ENCODE results near the gene PGBD1.

DNA sequence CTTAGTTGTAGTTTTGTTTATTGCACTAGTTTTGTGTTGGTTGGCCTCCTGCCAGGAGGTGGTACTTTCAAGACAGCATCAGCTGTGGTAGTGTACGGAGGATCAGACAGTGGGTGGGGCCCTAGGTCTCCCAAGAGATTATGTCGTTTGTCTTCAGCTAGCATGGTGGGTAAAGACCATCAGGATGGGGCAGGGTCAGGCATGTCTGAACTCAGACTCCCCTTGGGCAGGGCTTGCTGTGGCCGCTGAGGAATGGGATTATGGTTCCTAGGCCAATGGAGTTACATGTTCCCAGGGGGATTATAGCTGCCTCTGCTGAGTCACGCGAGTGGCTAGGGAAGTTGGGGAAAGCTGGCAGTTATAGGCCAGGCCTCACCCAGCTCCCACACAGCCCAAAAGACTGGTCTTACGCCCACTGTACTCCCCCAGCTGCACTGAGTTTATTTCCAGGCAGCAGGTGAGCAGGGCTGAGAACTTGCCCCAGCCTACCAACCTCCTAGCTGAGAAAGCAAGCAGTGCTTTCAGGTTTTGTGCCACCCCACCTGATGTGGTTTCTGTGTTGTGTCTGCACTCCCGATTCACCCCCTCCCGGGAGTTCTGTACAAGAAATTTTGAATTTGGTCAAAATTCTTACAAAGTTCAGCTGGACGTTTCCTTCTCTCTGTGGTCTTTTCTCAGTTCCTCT lies 29.9 kb downstream of the PGBD1 start:
- TF ChIP-seq POLR2A (IDR thresholded peaks at IDR 0.05), result no peak
- TF ChIP-seq, protein P1, sequence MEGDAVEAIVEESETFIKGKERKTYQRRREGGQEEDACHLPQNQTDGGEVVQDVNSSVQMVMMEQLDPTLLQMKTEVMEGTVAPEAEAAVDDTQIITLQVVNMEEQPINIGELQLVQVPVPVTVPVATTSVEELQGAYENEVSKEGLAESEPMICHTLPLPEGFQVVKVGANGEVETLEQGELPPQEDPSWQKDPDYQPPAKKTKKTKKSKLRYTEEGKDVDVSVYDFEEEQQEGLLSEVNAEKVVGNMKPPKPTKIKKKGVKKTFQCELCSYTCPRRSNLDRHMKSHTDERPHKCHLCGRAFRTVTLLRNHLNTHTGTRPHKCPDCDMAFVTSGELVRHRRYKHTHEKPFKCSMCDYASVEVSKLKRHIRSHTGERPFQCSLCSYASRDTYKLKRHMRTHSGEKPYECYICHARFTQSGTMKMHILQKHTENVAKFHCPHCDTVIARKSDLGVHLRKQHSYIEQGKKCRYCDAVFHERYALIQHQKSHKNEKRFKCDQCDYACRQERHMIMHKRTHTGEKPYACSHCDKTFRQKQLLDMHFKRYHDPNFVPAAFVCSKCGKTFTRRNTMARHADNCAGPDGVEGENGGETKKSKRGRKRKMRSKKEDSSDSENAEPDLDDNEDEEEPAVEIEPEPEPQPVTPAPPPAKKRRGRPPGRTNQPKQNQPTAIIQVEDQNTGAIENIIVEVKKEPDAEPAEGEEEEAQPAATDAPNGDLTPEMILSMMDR (IDR thresholded peaks at IDR 0.05 in 4 of 5, conservative IDR thresholded peaks at IDR 0.05 in 1 of 5), result no peak

All from gastrocnemius medialis (tissue), 4 donors.